Measurements from ENCODE around the gene ZNF19.

Gene ZNF19

GRCh38 chr16:71431991-71432390 is 57.1 kb downstream of the ZNF19 start:
- no peak for TF ChIP-seq CTCF (IDR thresholded peaks at IDR 0.05; ENCODE audit: control insufficient read depth, insufficient read depth, low read depth, low read length, missing control alignments)
- no peak overlapping the region for H3K4me3 ChIP-seq (ENCODE audit: control insufficient read depth, low read depth, low read length)
- no peak for DNase-seq (ENCODE audit: low read depth)

- TF ChIP-seq CTCF (IDR thresholded peaks at IDR 0.05; ENCODE audit: control insufficient read depth, insufficient read depth, low read depth, low read length, missing control alignments): no peak
- H3K4me3 ChIP-seq (ENCODE audit: control insufficient read depth, low read depth, low read length): no peak overlapping the region
- DNase-seq (ENCODE audit: low read depth): no peak
Observed at GRCh38 chr16:71431176-71431575, 57.9 kb downstream of the ZNF19 start.

GRCh38 chr16:71430744-71431143 is 58.4 kb downstream of the ZNF19 start:
- no peak overlapping the region for H3K4me3 ChIP-seq (ENCODE audit: control insufficient read depth, low read depth, low read length)
- TF ChIP-seq CTCF (IDR thresholded peaks at IDR 0.05; ENCODE audit: control insufficient read depth, insufficient read depth, low read depth, low read length, missing control alignments): no peak
- no peak for DNase-seq (ENCODE audit: low read depth)

- DNase-seq (ENCODE audit: low read depth): no peak
- no peak for TF ChIP-seq CTCF (IDR thresholded peaks at IDR 0.05; ENCODE audit: control insufficient read depth, insufficient read depth, low read depth, low read length, missing control alignments)
- H3K4me3 ChIP-seq (ENCODE audit: control insufficient read depth, low read depth, low read length): no peak overlapping the region
Observed at GRCh38 chr16:71429581-71429980, 59.5 kb downstream of the ZNF19 start.

- DNase-seq (ENCODE audit: low read depth): no peak
- no peak for TF ChIP-seq CTCF (IDR thresholded peaks at IDR 0.05; ENCODE audit: control insufficient read depth, insufficient read depth, low read depth, low read length, missing control alignments)
- no peak overlapping the region for H3K4me3 ChIP-seq (ENCODE audit: control insufficient read depth, low read depth, low read length)
Observed at GRCh38 chr16:71428883-71429282, 60.2 kb downstream of the ZNF19 start.

GRCh38 chr16:71428385-71428784 is 60.7 kb downstream of the ZNF19 start:
- DNase-seq (ENCODE audit: low read depth): no peak
- TF ChIP-seq CTCF (IDR thresholded peaks at IDR 0.05; ENCODE audit: control insufficient read depth, insufficient read depth, low read depth, low read length, missing control alignments): no peak
- H3K4me3 ChIP-seq (ENCODE audit: control insufficient read depth, low read depth, low read length): no peak overlapping the region

All from AG09309 (cell line).